GM21528 (cell line): ENCODE results near the gene SNRPA.
"Not testable (repeated sequence)": the region's sequence is repeated elsewhere in the genome, so short reads cannot be mapped to it uniquely, and the experiment has no call there.

Experiments
- ATAC-seq: cut with Tn5 transposase; IDR thresholded peaks from one replicate; pipeline ENCODE4 v1.9.1; 2021; ENCODE audit warnings: mild to moderate bottlenecking, moderate library complexity; ENCODE audit not compliant: unreplicated experiment, low FRiP score

SNRPA gene

DNA sequence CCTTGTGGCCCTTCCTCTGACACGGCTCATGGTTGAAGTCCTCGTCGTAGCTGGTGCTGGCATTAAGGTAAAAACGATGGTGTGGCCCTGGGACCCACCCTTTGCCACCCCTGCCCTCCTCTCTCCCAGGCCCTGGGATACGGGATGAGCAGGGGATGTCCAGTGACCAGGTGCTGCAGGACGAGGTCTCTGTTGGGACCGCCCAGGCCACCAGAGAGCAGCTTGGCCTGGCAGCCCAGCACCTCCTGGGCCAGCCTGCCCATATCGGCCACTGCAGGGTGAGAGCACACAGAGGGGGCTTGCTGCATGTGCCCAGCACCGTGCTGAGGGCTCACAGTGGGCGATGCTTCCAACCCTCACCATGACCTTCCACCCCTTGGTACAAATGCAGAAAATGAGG, 7.1 kb upstream of the SNRPA start:
- no peak for ATAC-seq

- ATAC-seq = no peak
Measured at GRCh38 chr19:40744554-40745401, 6.2 kb upstream of the SNRPA start.

- ATAC-seq = no peak
Measured at GRCh38 chr19:40745402-40745780, 5.6 kb upstream of the SNRPA start.

DNA sequence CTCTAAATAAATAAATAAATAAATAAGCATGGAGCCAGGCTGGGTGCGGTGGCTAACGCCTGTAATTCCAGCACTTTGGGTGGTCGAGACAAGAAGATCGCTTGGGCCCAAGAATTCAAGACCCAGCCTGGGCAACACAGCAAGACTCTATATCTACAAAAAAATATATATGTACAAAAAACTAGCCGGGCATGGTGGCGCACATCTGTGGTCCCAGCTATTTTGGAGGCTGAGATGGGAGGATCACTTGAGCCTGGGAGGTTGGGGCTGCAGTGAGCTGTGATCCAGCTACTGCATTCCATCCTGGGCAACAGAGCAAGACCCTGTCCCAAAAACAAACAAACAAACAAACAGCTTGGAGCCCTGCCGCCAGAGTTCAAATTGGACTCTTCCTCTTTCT, 3.5 kb upstream of the SNRPA start:
- ATAC-seq = no peak

GRCh38 chr19:40750058-40750873, 737 bp upstream of the SNRPA start, which contains the start of gene ACTMAP:
Gene ACTMAP, minus strand, starts transcription at chr19:40750477. Its CDS starts 674 bp downstream, at chr19:40749803.
- peak; percentile 82 for ATAC-seq

DNA sequence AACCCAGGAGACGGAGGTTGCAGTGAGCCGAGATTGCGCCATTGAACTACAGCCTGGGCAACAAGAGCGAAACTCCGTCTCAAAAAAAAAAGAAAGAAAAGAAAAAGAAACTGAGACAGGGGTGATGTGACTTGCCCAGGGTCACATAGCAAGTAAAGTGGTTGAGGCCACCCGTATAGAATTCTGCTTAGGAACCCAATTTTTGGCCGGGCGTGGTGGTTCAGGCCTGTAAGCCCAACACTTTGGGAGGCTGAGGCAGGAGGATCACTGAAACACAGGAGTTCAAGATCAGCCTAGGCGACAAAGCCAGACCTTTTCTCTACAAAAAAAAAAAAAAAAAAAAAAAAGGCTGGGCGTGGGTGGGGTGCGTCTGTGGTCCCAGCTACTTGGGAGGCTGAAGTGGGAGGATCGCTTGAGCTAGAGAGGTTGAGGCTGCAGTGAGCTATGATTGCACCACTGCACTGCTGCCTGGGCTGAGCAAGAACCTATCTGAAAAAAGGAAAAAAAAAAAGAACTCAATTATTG, 1.3 kb downstream of the SNRPA start:
- ATAC-seq = no peak

GRCh38 chr19:40754611-40755247, 3.7 kb downstream of the SNRPA start:
- ATAC-seq = no peak

DNA sequence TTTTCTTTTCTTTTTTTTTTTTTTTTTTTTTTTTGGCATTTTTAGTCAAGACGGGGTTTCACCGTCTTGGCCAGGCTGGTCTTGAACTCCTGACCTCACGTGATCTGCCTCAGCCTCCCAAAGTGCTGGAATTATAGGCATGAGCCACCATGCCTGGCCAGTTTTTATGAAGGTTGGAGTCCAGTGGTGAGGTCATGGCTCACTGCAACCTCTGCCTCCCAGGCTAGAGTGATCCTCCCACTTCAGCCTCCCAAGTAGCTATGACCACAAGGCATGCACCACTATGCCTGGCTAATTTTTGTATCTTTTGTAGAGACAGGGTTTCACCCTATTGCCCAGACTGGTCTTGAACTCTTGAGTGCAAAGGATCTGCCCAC, 4.2 kb downstream of the SNRPA start:
- no peak for ATAC-seq

- no peak for ATAC-seq
Measured at GRCh38 chr19:40755791-40756190, 4.8 kb downstream of the SNRPA start.

DNA sequence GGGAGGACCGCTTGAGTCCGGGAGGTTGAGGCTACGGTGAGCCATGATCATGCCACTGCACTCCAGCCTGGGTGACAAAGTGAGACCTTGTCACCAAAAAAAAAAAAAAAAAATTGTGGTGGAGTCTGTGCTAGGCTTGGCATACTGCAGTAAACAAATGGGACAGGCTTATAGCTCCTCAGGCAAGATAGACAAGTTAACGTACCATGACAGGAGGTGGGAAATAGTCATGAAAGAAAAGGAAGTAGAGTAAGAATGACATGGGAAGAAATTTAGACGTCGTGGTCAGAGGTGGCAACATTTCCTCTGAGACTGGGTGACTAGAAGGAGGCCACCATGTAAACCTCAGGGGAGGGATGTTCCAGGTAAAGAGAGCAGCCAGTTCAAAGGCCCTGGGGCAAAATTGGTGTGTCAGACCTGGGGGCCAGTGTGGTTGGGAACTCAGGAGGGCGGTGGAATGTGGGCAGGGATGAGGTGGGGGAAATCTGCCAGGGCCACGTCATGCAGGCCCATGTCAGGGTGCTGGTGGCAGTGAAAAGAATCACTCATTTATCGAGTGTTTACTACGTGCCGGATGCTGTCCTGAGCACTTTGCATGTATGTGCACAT, 5.6 kb downstream of the SNRPA start:
- no peak for ATAC-seq

DNA sequence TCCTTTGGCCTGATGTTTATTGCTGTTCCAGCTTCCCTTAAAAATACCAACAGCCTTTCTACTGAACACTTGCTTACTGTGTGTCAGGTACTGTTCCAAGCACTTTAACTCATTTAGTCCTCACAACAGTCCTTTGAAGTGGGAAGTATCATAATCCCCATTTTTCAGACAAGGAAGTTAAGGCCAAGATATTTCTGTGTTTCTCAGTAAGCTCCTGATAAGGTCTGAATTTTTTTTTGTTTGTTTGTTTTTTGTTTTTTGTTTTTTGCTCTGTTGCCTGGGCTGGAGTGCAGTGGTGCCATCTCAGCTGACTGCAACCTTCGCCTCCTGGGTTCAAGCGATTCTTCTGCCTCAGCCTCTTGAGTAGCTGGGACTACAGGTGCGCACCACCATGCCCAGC, 7.5 kb downstream of the SNRPA start:
- ATAC-seq = no peak

DNA sequence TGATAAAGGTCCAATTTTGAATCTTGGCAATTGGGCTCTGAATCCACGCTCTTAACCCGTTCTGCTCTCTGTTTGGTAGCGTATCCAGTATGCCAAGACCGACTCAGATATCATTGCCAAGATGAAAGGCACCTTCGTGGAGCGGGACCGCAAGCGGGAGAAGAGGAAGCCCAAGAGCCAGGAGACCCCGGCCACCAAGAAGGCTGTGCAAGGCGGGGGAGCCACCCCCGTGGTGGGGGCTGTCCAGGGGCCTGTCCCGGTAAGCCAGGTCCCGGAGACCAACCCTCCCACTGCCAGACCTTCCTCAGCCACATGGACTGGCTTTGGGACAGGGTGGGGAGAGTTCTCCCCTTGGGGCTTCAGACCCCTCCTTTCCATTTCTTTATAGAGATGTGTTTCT, 8.3 kb downstream of the SNRPA start:
- no peak for ATAC-seq

DNA sequence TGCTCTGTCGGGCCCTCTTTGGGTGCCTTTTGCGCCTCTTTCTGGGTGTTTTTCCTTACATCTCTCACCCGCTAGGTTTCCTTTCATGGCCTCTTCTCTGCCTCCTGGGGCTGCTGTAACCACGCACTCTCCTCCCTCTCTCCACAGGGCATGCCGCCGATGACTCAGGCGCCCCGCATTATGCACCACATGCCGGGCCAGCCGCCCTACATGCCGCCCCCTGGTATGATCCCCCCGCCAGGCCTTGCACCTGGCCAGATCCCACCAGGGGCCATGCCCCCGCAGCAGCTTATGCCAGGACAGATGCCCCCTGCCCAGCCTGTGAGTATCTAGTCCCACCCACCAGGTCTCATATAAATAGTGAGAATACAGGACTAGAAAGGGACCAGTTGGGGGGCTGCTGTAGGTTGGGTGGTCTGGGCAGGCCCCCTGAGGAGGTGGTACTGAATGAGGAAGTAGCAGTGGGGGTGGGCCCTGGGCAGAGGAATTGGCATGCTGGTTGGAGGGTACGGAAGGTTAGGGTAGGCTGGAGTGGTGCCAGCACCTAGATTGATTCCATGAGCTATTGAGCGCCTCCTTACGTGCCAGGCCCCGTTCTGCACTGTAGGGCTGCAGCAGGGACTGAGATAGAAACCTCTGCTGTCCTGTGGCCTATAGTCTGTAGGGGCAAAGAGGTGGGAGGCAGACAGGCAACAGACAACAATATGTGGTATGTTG, 11.9 kb downstream of the SNRPA start:
- no peak for ATAC-seq

- ATAC-seq = no peak
Measured at GRCh38 chr19:40763526-40763925, 12.5 kb downstream of the SNRPA start.

DNA sequence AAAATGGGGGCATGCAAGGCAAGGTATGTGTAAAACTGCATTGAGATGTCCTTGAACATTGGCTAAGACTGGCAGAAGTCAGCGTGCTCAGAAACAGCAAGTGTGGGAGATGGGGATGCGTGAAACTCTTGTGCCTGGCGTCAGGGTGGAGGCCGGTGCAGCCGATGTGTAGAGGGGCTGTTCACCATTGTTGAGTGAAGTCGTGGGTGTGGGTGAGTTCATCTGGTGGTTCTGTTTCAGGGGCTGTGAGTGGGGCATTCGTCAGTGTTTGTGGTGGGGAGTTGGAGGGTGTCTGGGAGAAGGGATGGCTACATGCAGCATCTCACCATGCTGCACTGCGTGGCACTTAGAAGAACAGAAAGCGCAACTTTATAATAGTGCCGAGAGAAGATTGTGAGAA, 13.0 kb downstream of the SNRPA start:
- no peak for ATAC-seq

- ATAC-seq = not testable (repeated sequence)
Measured at GRCh38 chr19:40766385-40766784, 15.4 kb downstream of the SNRPA start.

DNA sequence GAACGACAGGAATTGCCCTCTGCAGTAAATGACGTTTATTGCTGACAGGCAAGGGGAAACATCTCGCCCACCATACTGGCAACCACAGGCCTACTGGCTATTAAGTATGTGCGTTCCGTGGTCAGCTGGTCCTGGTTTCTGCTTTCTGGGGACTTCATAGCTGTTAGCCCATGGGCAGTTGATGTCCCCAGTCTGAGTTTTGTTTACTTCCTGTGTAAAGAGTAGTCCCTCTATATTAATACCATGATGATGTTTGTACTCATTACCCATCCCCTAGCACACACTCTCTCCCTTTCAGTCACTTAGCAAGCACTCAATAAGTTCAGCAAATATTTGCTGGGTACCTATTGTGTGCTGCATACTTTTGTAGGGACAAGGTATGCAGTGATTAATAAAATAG, 17.9 kb downstream of the SNRPA start:
- ATAC-seq = no peak

GRCh38 chr19:40771101-40771862, 20.3 kb downstream of the SNRPA start:
- not testable (repeated sequence) for ATAC-seq

GRCh38 chr19:40774916-40775631, 24.1 kb downstream of the SNRPA start, which contains the start of gene MIA:
Gene MIA, plus strand, starts transcription at chr19:40775521. Its CDS starts 22 bp downstream, at chr19:40775543.
- no peak for ATAC-seq
